Ishikawa (cell line): ENCODE data around the gene LCLAT1.

Experiments
- CEBPB ChIP-seq: IDR thresholded peaks from 2 replicates; pipeline ENCODE4 v1.6.1; 2012
- CREB1 ChIP-seq: IDR thresholded peaks from 2 replicates; pipeline ENCODE4 v1.6.1; 2012; ENCODE audit warnings: low read depth
- EGR1 ChIP-seq: IDR thresholded peaks from 2 replicates; pipeline ENCODE4 v1.6.1; 2012
- EP300 ChIP-seq: IDR thresholded peaks from 2 replicates; pipeline ENCODE4 v1.6.1; 2012; ENCODE audit warnings: borderline replicate concordance
- FOXM1 ChIP-seq: IDR thresholded peaks from 2 replicates; pipeline ENCODE4 v1.6.1; 2012; ENCODE audit warnings: low read depth, borderline replicate concordance
- NFIC ChIP-seq: IDR thresholded peaks from 2 replicates; pipeline ENCODE4 v1.6.1; 2012
- RAD21 ChIP-seq: IDR thresholded peaks from 2 replicates; pipeline ENCODE4 v1.6.1; 2012; ENCODE audit warnings: low read depth
- TAF1 ChIP-seq: IDR thresholded peaks from 2 replicates; pipeline ENCODE4 v1.6.1; 2012; ENCODE audit warnings: low read depth, mild to moderate bottlenecking
- TCF12 ChIP-seq: IDR thresholded peaks from 2 replicates; pipeline ENCODE4 v1.6.1; 2012; ENCODE audit warnings: low read depth
- TEAD4 ChIP-seq: IDR thresholded peaks from 2 replicates; pipeline ENCODE4 v1.6.1; 2012
- YY1 ChIP-seq: IDR thresholded peaks from 2 replicates; pipeline ENCODE4 v1.6.1; 2012; ENCODE audit warnings: low read depth
- ZBTB7A ChIP-seq: IDR thresholded peaks from 2 replicates; pipeline ENCODE4 v1.6.1; 2012; ENCODE audit warnings: low read depth
- TF ChIP-seq, protein P1 (sequence below): IDR thresholded peaks from 2 replicates; pipeline ENCODE4 v1.6.1; 2012
- TF ChIP-seq, protein P2 (sequence below): IDR thresholded peaks from 2 replicates; pipeline ENCODE4 v1.6.1; 2012; ENCODE audit warnings: low read depth, mild to moderate bottlenecking
- TF ChIP-seq, protein P3 (sequence below): IDR thresholded peaks from 2 replicates; pipeline ENCODE4 v1.6.1; 2012

LCLAT1 gene

DNA sequence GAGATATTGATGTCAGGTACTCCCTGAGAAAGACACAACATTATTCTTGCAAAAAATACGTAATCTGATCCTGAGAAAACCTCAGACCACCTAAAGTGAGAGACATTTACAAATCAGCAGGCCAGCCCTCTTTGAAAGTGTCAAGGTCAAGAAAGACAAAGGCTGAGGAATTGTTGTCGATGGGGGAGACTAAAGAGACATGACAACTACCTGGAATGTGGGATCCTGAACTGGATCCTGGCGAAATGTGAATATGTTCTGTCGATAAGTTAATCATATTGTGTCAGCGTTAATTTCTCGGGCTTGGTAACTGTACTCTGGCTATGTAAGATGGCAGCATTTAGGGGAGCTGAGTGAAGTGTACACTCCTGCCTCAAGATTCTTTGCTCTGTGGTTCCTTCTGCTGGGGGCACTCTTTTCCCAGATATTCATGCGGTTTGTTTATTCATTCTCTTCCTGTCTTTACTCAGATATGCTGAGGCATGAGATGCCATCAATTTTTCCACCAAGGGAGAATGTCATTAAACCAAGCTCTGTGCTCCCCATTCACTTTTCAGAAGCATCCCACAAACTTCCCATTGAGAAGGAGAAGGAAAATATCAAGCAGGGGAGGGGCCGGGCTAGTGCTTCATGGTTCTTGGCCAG, 205.3 kb downstream of the LCLAT1 start:
- no peak for TF ChIP-seq TAF1
- TF ChIP-seq, protein P1, sequence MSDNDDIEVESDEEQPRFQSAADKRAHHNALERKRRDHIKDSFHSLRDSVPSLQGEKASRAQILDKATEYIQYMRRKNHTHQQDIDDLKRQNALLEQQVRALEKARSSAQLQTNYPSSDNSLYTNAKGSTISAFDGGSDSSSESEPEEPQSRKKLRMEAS, result no peak
- TF ChIP-seq, protein P2, sequence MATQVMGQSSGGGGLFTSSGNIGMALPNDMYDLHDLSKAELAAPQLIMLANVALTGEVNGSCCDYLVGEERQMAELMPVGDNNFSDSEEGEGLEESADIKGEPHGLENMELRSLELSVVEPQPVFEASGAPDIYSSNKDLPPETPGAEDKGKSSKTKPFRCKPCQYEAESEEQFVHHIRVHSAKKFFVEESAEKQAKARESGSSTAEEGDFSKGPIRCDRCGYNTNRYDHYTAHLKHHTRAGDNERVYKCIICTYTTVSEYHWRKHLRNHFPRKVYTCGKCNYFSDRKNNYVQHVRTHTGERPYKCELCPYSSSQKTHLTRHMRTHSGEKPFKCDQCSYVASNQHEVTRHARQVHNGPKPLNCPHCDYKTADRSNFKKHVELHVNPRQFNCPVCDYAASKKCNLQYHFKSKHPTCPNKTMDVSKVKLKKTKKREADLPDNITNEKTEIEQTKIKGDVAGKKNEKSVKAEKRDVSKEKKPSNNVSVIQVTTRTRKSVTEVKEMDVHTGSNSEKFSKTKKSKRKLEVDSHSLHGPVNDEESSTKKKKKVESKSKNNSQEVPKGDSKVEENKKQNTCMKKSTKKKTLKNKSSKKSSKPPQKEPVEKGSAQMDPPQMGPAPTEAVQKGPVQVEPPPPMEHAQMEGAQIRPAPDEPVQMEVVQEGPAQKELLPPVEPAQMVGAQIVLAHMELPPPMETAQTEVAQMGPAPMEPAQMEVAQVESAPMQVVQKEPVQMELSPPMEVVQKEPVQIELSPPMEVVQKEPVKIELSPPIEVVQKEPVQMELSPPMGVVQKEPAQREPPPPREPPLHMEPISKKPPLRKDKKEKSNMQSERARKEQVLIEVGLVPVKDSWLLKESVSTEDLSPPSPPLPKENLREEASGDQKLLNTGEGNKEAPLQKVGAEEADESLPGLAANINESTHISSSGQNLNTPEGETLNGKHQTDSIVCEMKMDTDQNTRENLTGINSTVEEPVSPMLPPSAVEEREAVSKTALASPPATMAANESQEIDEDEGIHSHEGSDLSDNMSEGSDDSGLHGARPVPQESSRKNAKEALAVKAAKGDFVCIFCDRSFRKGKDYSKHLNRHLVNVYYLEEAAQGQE, result no peak
- no peak for TF ChIP-seq CREB1

DNA sequence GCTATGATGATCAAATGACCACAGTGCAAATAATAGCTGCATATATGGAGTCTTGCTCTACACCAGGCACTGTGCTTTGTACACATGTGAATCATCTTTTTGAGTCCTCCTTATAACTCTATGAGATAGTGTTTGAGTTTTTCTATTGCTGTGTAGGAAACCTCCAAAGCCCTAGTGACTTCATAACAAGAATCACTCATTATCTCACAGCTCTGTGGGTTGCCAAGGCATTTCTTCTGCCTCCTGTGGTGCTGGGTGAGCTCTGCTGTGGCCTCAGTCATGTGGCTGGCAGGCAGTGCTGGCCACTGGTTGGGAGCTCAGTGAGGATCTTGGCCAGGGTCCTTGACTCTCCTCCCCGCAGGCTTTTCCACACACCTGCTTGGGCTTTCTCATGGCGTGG, 206.8 kb downstream of the LCLAT1 start:
- TF ChIP-seq CEBPB, result no peak
- TF ChIP-seq RAD21, result no peak
- TF ChIP-seq EP300, result no peak
- no peak for TF ChIP-seq TAF1
- TF ChIP-seq, protein P1, result no peak
- no peak for TF ChIP-seq EGR1
- TF ChIP-seq ZBTB7A, result no peak
- TF ChIP-seq YY1, result no peak
- no peak for TF ChIP-seq FOXM1
- no peak for TF ChIP-seq CREB1
- TF ChIP-seq, protein P3, sequence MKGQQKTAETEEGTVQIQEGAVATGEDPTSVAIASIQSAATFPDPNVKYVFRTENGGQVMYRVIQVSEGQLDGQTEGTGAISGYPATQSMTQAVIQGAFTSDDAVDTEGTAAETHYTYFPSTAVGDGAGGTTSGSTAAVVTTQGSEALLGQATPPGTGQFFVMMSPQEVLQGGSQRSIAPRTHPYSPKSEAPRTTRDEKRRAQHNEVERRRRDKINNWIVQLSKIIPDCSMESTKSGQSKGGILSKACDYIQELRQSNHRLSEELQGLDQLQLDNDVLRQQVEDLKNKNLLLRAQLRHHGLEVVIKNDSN, result no peak
- TF ChIP-seq TCF12, result no peak
- TF ChIP-seq, protein P2, result no peak
- TF ChIP-seq NFIC, result no peak

DNA sequence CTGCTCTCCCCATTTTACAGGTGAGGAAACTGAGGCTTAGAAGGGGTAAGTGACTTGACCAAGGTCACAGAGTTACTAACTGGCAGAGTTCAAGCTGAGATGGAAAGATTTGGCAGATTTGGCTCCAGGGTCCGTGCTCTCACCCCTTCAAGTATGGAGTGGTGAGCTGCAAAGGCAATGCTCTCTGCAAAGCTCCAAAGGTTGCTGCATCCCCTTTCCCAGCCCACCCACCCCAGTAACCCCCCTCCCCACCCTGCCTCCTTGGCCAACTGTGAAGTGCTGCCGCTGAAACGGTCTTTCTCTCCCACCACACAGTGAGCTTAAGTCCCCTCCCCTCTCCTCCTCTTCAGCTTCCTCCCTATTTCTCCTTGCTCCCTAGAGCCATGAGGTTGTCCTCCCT, 207.4 kb downstream of the LCLAT1 start:
- TF ChIP-seq YY1, result no peak
- no peak for TF ChIP-seq ZBTB7A
- no peak for TF ChIP-seq EGR1
- TF ChIP-seq TEAD4, result no peak
- TF ChIP-seq, protein P2, result no peak
- TF ChIP-seq RAD21, result no peak
- TF ChIP-seq CEBPB, result no peak
- TF ChIP-seq TAF1, result no peak
- TF ChIP-seq FOXM1, result no peak
- TF ChIP-seq, protein P3, result no peak

DNA sequence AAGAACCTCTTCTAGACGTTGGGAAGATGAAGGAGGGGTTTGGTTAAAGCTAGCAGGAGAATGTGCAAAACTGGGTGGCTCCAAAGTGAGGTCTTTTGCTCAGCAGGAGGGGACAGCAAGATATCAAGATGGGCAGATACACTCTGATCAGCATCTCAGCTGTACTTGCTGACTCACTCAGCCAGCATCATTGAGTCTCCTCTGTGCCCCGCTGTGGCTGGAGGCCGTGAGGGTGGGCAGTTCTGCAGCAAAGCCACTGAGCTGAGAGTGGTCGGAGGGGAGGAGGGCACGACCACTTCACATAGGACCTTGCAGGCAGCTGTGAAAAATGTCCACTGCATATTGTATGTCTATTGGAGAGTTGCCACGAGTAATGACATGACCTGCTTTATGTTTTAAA, 208.2 kb downstream of the LCLAT1 start:
- TF ChIP-seq CREB1, result no peak
- no peak for TF ChIP-seq EGR1
- no peak for TF ChIP-seq CEBPB
- no peak for TF ChIP-seq RAD21
- no peak for TF ChIP-seq EP300
- no peak for TF ChIP-seq TAF1
- TF ChIP-seq FOXM1, result no peak
- no peak for TF ChIP-seq TCF12
- TF ChIP-seq, protein P3, result no peak
- no peak for TF ChIP-seq TEAD4
- TF ChIP-seq NFIC, result no peak
- TF ChIP-seq YY1, result no peak
- TF ChIP-seq, protein P2, result no peak
- TF ChIP-seq, protein P1, result no peak
- TF ChIP-seq ZBTB7A, result no peak
